ENCODE measurements around the gene MIS12. TPM values are rescaled to one million over a fixed set of nuclear protein-coding genes. Genes with fewer than 3 reads are reported as not detected.

Gene MIS12
- total RNA-seq, 1 experiment from 2014 or later = 11.5 TPM

- POLR2A ChIA-PET = no interaction called here
- in situ Hi-C loops (cut with HindIII; ENCODE audit: low pct_unique_long_range_greater_than_20kb, low sequenced_read_pairs) = no loop called here
- BruUV-seq (replicated peaks) = no TSS peak
Measured at GRCh38 chr17:5502552-5502951, 16.2 kb downstream of the MIS12 start.

GRCh38 chr17:5506307-5506706 is 19.9 kb downstream of the MIS12 start:
- ATAC-seq = no peak
- no peaks in the 10 kb centered on the region for H3K27me3 ChIP-seq (ENCODE audit: control insufficient read depth, insufficient read depth, low read length)
- ChIA-PET POLR2A (no interaction called here), CTCF (no interaction called here)
- H3K4me1 ChIP-seq (ENCODE audit: control insufficient read depth, insufficient read depth, low read length) = no peaks in the 10 kb centered on the region
- in situ Hi-C loops (cut with HindIII; ENCODE audit: low pct_unique_long_range_greater_than_20kb, low sequenced_read_pairs) (no loop called here), intact Hi-C loops (cut with micrococcal nuclease; ENCODE audit: unreplicated experiment) (no loop called here)
- H3K4me3 ChIP-seq (ENCODE audit: low read depth in 2 of 2, low read length in 2 of 2) = no peak overlapping the region
- no TSS peak for BruUV-seq (replicated peaks)
- DNase-seq (ENCODE audit: low read depth, low spot score) = no peak
- no peaks in the 10 kb centered on the region for H3K36me3 ChIP-seq (ENCODE audit: control insufficient read depth, insufficient read depth, low read length)
- TF ChIP-seq REST (IDR thresholded peaks at IDR 0.05; ENCODE audit: insufficient read depth in 1 of 2, low read depth in 2 of 2, low read length in 1 of 2) = no peak
- no peak for TF ChIP-seq SIN3A (IDR thresholded peaks at IDR 0.05; ENCODE audit: borderline replicate concordance, insufficient read depth, low read depth, low read length)
- no peaks in the 10 kb centered on the region for H3K9me3 ChIP-seq (ENCODE audit: control insufficient read depth, insufficient read depth, low read depth, low read length)
- no peak overlapping the region for H3K27ac ChIP-seq (ENCODE audit: low read length)

More at GRCh38 chr17:5502552-5502951, 16.2 kb downstream of the MIS12 start:
- intact Hi-C loops (cut with micrococcal nuclease; ENCODE audit: unreplicated experiment) = no loop called here
- Histone ChIP-seq H3K27ac (ENCODE audit: low read length) (no peak overlapping the region), H3K4me1 (ENCODE audit: control insufficient read depth, insufficient read depth, low read length) (no peaks in the 10 kb centered on the region), H3K36me3 (ENCODE audit: control insufficient read depth, insufficient read depth, low read length) (no peaks in the 10 kb centered on the region), H3K9me3 (ENCODE audit: control insufficient read depth, insufficient read depth, low read depth, low read length) (no peaks in the 10 kb centered on the region), H3K4me3 (ENCODE audit: low read depth in 2 of 2, low read length in 2 of 2) (no peak overlapping the region), H3K27me3 (ENCODE audit: control insufficient read depth, insufficient read depth, low read length) (no peaks in the 10 kb centered on the region)
- CTCF ChIA-PET = no interaction called here
- no peak for DNase-seq (ENCODE audit: low read depth, low spot score)
- TF ChIP-seq TCF7L2 (IDR thresholded peaks at IDR 0.05; ENCODE audit: low read depth, low read length) = no peak
- no peak for TF ChIP-seq POLR2AphosphoS5 (IDR thresholded peaks at IDR 0.05; ENCODE audit: low read depth, low read length)
- TF ChIP-seq REST (IDR thresholded peaks at IDR 0.05; ENCODE audit: insufficient read depth in 1 of 2, low read depth in 2 of 2, low read length in 1 of 2) = no peak
- no peak for TF ChIP-seq SIN3A (IDR thresholded peaks at IDR 0.05; ENCODE audit: borderline replicate concordance, insufficient read depth, low read depth, low read length)
- no peak for TF ChIP-seq CTCF (IDR thresholded peaks at IDR 0.05)
- ATAC-seq = no peak

Measured in Panc1 (cell line).